Ovary (tissue), 3 donors: Measurements from ENCODE around the gene HS6ST2.

Experiments used
- CTCF ChIP-seq, 3 donors: fragments of 450-650 bp in 2 of 3; fragments of 200-600 bp in 1 of 3; IDR thresholded peaks; one replicate each; pipeline versions ENCODE4 v1.5.1 to v1.8.0; 2016 to 2022; ENCODE audit warnings: antibody characterized with exemption in 3 of 3, mild to moderate bottlenecking in 1 of 3
- EP300 ChIP-seq: sonication (generic); formaldehyde crosslinking; IDR thresholded peaks from one replicate; pipeline ENCODE4 v1.6.1; 2017; ENCODE audit warnings: antibody characterized with exemption
- POLR2A ChIP-seq: fragments of 450-650 bp; IDR thresholded peaks from one replicate; pipeline ENCODE4 v1.6.1; 2017; ENCODE audit warnings: antibody characterized with exemption, mild to moderate bottlenecking, moderate library complexity
- donor health status: DM: no; HTN: no; CAD: no.

GRCh38 chrX:132718431-132718958 lies 239.9 kb downstream of the HS6ST2 start:
- no peak for TF ChIP-seq CTCF (IDR thresholded peaks at IDR 0.05)
- TF ChIP-seq POLR2A, result no peak
- TF ChIP-seq EP300, result no peak
